CD4-positive, alpha-beta T cell treated with Interleukin-6 at 100 ng/mL for 8 hours (primary cell): Measurements from ENCODE around the gene LRRC7.

Experiments used
- DNase-seq: peaks from one replicate; pipeline ENCODE4 v3.0.0-alpha.2; 2020; ENCODE audit warnings: mixed read lengths, low spot score

Gene LRRC7

GRCh38 chr1:69976896-69977295 is 409.2 kb downstream of the LRRC7 start:
- DNase-seq: no peak

- DNase-seq: no peak
Observed at GRCh38 chr1:69982992-69983391, 415.3 kb downstream of the LRRC7 start.

GRCh38 chr1:69985376-69985775 is 417.7 kb downstream of the LRRC7 start:
- no peak for DNase-seq

GRCh38 chr1:69985901-69986439 is 418.2 kb downstream of the LRRC7 start:
- no peak for DNase-seq

- DNase-seq: no peak
Observed at GRCh38 chr1:69987881-69988280, 420.2 kb downstream of the LRRC7 start.

- no peak for DNase-seq
Observed at GRCh38 chr1:69991644-69992043, 423.9 kb downstream of the LRRC7 start.

GRCh38 chr1:69992594-69992993 is 424.9 kb downstream of the LRRC7 start:
- DNase-seq: no peak

GRCh38 chr1:69993810-69994209 is 426.1 kb downstream of the LRRC7 start:
- DNase-seq: no peak

- no peak for DNase-seq
Observed at GRCh38 chr1:69994241-69994640, 426.5 kb downstream of the LRRC7 start.

GRCh38 chr1:69998847-69999246 is 431.1 kb downstream of the LRRC7 start:
- DNase-seq: no peak

GRCh38 chr1:70003211-70003908 is 435.6 kb downstream of the LRRC7 start:
- DNase-seq: no peak

- no peak for DNase-seq
Observed at GRCh38 chr1:70005386-70006034, 437.8 kb downstream of the LRRC7 start.

- DNase-seq: no peak
Observed at GRCh38 chr1:70008660-70009059, 440.9 kb downstream of the LRRC7 start.

GRCh38 chr1:70017770-70018169 is 450.0 kb downstream of the LRRC7 start:
- no peak for DNase-seq

- no peak for DNase-seq
Observed at GRCh38 chr1:70024272-70024671, 456.6 kb downstream of the LRRC7 start.

GRCh38 chr1:70025052-70025451 is 457.3 kb downstream of the LRRC7 start:
- no peak for DNase-seq

- DNase-seq: no peak
Observed at GRCh38 chr1:70025846-70026245, 458.1 kb downstream of the LRRC7 start.

GRCh38 chr1:70033266-70033873 is 465.6 kb downstream of the LRRC7 start:
- no peak for DNase-seq

- no peak for DNase-seq
Observed at GRCh38 chr1:70033936-70034335, 466.2 kb downstream of the LRRC7 start.

GRCh38 chr1:70034403-70034802 is 466.7 kb downstream of the LRRC7 start:
- no peak for DNase-seq

- no peak for DNase-seq
Observed at GRCh38 chr1:70038025-70038424, 470.3 kb downstream of the LRRC7 start.

GRCh38 chr1:70039485-70039884 is 471.8 kb downstream of the LRRC7 start:
- no peak for DNase-seq
